Liver (tissue), 9 donors: ENCODE measurements around the gene RECK. TPM values are rescaled to one million over a fixed set of nuclear protein-coding genes. Genes with fewer than 3 reads are reported as not detected.

Experiments
- DNase-seq: peaks from one replicate; pipeline ENCODE4 v3.0.0-alpha.2; 2017; ENCODE audit warnings: low spot score
- H3K27ac ChIP-seq, 2 donors: one replicate each; pipeline ENCODE4 v1.7.0; 2013; ENCODE audit warnings: inconsistent platforms in 2 of 2, low read length in 2 of 2, control low read depth in 1 of 2, low read depth in 1 of 2, mild to moderate bottlenecking in 1 of 2
- H3K27me3 ChIP-seq, 4 donors: one replicate each; pipeline versions ENCODE4 v1.6.1 to v1.7.0; 2013; ENCODE audit warnings: low read length in 3 of 4, inconsistent platforms in 1 of 4, mild to moderate bottlenecking in 1 of 4, moderate library complexity in 1 of 4; ENCODE audit not compliant: control insufficient read depth in 4 of 4, insufficient read depth in 4 of 4
- H3K36me3 ChIP-seq, 4 donors: one replicate each; pipeline versions ENCODE4 v1.6.1 to v1.7.0; 2013; ENCODE audit warnings: low read length in 3 of 4, mild to moderate bottlenecking in 3 of 4, low read depth in 1 of 4, moderate library complexity in 1 of 4; ENCODE audit not compliant: control insufficient read depth in 4 of 4, insufficient read depth in 3 of 4
- H3K4me1 ChIP-seq, 4 donors: one replicate each; pipeline versions ENCODE4 v1.6.1 to v1.7.0; 2013; ENCODE audit warnings: low read length in 3 of 4, mild to moderate bottlenecking in 3 of 4, moderate library complexity in 1 of 4; ENCODE audit not compliant: control insufficient read depth in 4 of 4, insufficient read depth in 4 of 4
- H3K4me3 ChIP-seq, 3 donors: one replicate each; pipeline versions ENCODE4 v1.6.1 to v1.7.0; 2013; ENCODE audit warnings: low read length in 3 of 3, control low read depth in 1 of 3, low read depth in 1 of 3, mild to moderate bottlenecking in 1 of 3
- H3K9ac ChIP-seq, 2 donors: one replicate each; pipeline ENCODE4 v1.7.0; 2013; ENCODE audit warnings: low read length in 2 of 2, mild to moderate bottlenecking in 2 of 2, moderate library complexity in 2 of 2, control low read depth in 1 of 2, low read depth in 1 of 2
- H3K9me3 ChIP-seq, 4 donors: one replicate each; pipeline versions ENCODE4 v1.6.1 to v1.7.0; 2013; ENCODE audit warnings: low read length in 3 of 4; ENCODE audit not compliant: control insufficient read depth in 4 of 4
- EGR1 ChIP-seq, 2 donors: IDR thresholded peaks; 2 replicates each; pipeline ENCODE4 v1.6.1; 2016 to 2018; ENCODE audit warnings: antibody characterized with exemption in 2 of 2, low read depth in 2 of 2
- FOXA1 ChIP-seq: IDR thresholded peaks from 2 replicates; pipeline ENCODE4 v1.6.1; 2016; ENCODE audit warnings: antibody characterized with exemption
- FOXA2 ChIP-seq: IDR thresholded peaks from 2 replicates; pipeline ENCODE4 v1.6.1; 2016; ENCODE audit warnings: antibody characterized with exemption
- HNF4A ChIP-seq, 2 donors: conservative IDR thresholded peaks; 2 replicates each; pipeline ENCODE4 v1.6.1; 2016; ENCODE audit warnings: antibody characterized with exemption in 2 of 2, mild to moderate bottlenecking in 2 of 2
- MAX ChIP-seq: IDR thresholded peaks from 2 replicates; pipeline ENCODE4 v1.6.1; 2016; ENCODE audit warnings: antibody characterized with exemption
- NR2F2 ChIP-seq: IDR thresholded peaks from 2 replicates; pipeline ENCODE4 v1.6.1; 2016; ENCODE audit warnings: antibody characterized with exemption
- RAD21 ChIP-seq, 2 donors: IDR thresholded peaks; 2 replicates each; pipeline ENCODE4 v1.6.1; 2016; ENCODE audit warnings: antibody characterized with exemption in 2 of 2, mild to moderate bottlenecking in 2 of 2
- RXRA ChIP-seq, 2 donors: IDR thresholded peaks; 2 replicates each; pipeline ENCODE4 v1.6.1; 2017 to 2018; ENCODE audit warnings: antibody characterized with exemption in 2 of 2, mild to moderate bottlenecking in 1 of 2
- SP1 ChIP-seq: IDR thresholded peaks from 2 replicates; pipeline ENCODE4 v1.6.1; 2018; ENCODE audit warnings: antibody characterized with exemption, mild to moderate bottlenecking
- TAF1 ChIP-seq: conservative IDR thresholded peaks from 2 replicates; pipeline ENCODE4 v1.6.1; 2016; ENCODE audit warnings: antibody characterized with exemption, mild to moderate bottlenecking
- ZBTB33 ChIP-seq: IDR thresholded peaks from 2 replicates; pipeline ENCODE4 v1.6.1; 2016; ENCODE audit warnings: antibody characterized with exemption
- WGBS: extraction: QIAGEN DNeasy Blood & Tissue Kit; methylation state at CpG from one replicate; pipeline ENCODE4 v1.1.7; 2013; 5-methylcytosine and 5-hydroxymethylcytosine counted together
- polyA plus RNA-seq, 2 donors: library from polyadenylated mRNA; stranded (reverse) in 1 of 2; unstranded in 1 of 2; fragments of 200-250 nt in 1 of 2; fragments of >200 nt in 1 of 2; fragmentation: Nextera tagmentation in 1 of 2; extraction: Ambion mirVana in 1 of 2; gene quantifications; one replicate each; pipeline versions ENCODE4 v1.2.1 to v1.2.3, GENCODE V29; 2013 to 2015
- total RNA-seq, 2 donors: library from RNA; depleted of rRNA; stranded (reverse); fragments of >200 nt; gene quantifications; one replicate each; pipeline ENCODE4 v1.2.3, GENCODE V29; 2014
- TF ChIP-seq, protein P1 (sequence below): IDR thresholded peaks from 2 replicates; pipeline ENCODE4 v1.6.1; 2016; ENCODE audit warnings: antibody characterized with exemption, mild to moderate bottlenecking
- TF ChIP-seq, protein P2 (sequence below): IDR thresholded peaks from 2 replicates; pipeline ENCODE4 v1.6.1; 2016; ENCODE audit warnings: antibody characterized with exemption
- donor health status: healthy.
- donor health status: healthy.
- donor health status: healthy.
- donor health status: healthy.
- donor health status: healthy.

RECK gene
- total and polyA plus RNA-seq, 4 donors, result 2.1 to 3.5 (median 2.3) TPM

- H3K4me3 ChIP-seq, result no peak overlapping the region
- DNase-seq, result no peak
- H3K27ac ChIP-seq, result no peak overlapping the region
- peaks cover 0 to 2% (median 0%) of the 10 kb centered on the region in 4 donors for H3K4me1 ChIP-seq
- no peaks in the 10 kb centered on the region for H3K36me3 ChIP-seq
- no peak overlapping the region for H3K9ac ChIP-seq
- TF ChIP-seq FOXA1, result no peak
- no peak for TF ChIP-seq ZBTB33
- TF ChIP-seq TAF1, result no peak
- no peak for TF ChIP-seq FOXA2
- TF ChIP-seq, protein P1, sequence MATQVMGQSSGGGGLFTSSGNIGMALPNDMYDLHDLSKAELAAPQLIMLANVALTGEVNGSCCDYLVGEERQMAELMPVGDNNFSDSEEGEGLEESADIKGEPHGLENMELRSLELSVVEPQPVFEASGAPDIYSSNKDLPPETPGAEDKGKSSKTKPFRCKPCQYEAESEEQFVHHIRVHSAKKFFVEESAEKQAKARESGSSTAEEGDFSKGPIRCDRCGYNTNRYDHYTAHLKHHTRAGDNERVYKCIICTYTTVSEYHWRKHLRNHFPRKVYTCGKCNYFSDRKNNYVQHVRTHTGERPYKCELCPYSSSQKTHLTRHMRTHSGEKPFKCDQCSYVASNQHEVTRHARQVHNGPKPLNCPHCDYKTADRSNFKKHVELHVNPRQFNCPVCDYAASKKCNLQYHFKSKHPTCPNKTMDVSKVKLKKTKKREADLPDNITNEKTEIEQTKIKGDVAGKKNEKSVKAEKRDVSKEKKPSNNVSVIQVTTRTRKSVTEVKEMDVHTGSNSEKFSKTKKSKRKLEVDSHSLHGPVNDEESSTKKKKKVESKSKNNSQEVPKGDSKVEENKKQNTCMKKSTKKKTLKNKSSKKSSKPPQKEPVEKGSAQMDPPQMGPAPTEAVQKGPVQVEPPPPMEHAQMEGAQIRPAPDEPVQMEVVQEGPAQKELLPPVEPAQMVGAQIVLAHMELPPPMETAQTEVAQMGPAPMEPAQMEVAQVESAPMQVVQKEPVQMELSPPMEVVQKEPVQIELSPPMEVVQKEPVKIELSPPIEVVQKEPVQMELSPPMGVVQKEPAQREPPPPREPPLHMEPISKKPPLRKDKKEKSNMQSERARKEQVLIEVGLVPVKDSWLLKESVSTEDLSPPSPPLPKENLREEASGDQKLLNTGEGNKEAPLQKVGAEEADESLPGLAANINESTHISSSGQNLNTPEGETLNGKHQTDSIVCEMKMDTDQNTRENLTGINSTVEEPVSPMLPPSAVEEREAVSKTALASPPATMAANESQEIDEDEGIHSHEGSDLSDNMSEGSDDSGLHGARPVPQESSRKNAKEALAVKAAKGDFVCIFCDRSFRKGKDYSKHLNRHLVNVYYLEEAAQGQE, result no peak
- no peaks in the 10 kb centered on the region for H3K27me3 ChIP-seq
- H3K9me3 ChIP-seq, result no peaks in the 10 kb centered on the region
- WGBS, result 88% methylated on average over 17 of the region's 17 CpGs
Measured at GRCh38 chr9:36169708-36170107, 133.0 kb downstream of the RECK start.

GRCh38 chr9:36170531-36170930, 133.8 kb downstream of the RECK start:
- no peaks in the 10 kb centered on the region for H3K27me3 ChIP-seq
- no peaks in the 10 kb centered on the region for H3K9me3 ChIP-seq
- peaks cover 0 to 2% (median 0%) of the 10 kb centered on the region in 4 donors for H3K4me1 ChIP-seq
- 92% methylated on average over 13 of the region's 13 CpGs for WGBS
- no peak overlapping the region for H3K9ac ChIP-seq
- H3K36me3 ChIP-seq, result no peaks in the 10 kb centered on the region
- no peak overlapping the region for H3K4me3 ChIP-seq
- DNase-seq, result no peak
- TF ChIP-seq, protein P2, sequence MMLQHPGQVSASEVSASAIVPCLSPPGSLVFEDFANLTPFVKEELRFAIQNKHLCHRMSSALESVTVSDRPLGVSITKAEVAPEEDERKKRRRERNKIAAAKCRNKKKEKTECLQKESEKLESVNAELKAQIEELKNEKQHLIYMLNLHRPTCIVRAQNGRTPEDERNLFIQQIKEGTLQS, result no peak
- no peak for TF ChIP-seq TAF1
- no peak overlapping the region for H3K27ac ChIP-seq

- H3K4me3 ChIP-seq, result no peak overlapping the region
- WGBS, result 97% methylated on average over 2 of the region's 2 CpGs
- no peaks in the 10 kb centered on the region for H3K36me3 ChIP-seq
- TF ChIP-seq RXRA (IDR thresholded peaks at IDR 0.05) (no peak), TAF1 (no peak), RAD21 (IDR thresholded peaks at IDR 0.05) (no peak), MAX (no peak), FOXA2 (no peak), NR2F2 (no peak), EGR1 (IDR thresholded peaks at IDR 0.05; ENCODE audit: low read depth in 2 of 2) (no peak), ZBTB33 (no peak), HNF4A (conservative IDR thresholded peaks at IDR 0.05) (no peak), SP1 (no peak)
- TF ChIP-seq, protein P1, result no peak
- TF ChIP-seq, protein P2, result no peak
- no peaks in the 10 kb centered on the region for H3K27me3 ChIP-seq
- no peaks in the 10 kb centered on the region for H3K4me1 ChIP-seq
- no peak for DNase-seq
- no peaks in the 10 kb centered on the region for H3K9me3 ChIP-seq
- no peak overlapping the region for H3K27ac ChIP-seq
- no peak overlapping the region for H3K9ac ChIP-seq
Measured at GRCh38 chr9:36173861-36174260, 137.1 kb downstream of the RECK start.
